Adrenal gland (tissue), 12 donors: ENCODE data around the gene SARNP. TPM values are rescaled to one million over a fixed set of nuclear protein-coding genes. Genes with fewer than 3 reads are reported as not detected.
A peak's percentile ranks its signal among the peaks of the same experiment; 100 is the strongest.

Experiments
- DNase-seq, 7 donors: peaks; one replicate each; pipeline ENCODE4 v3.0.0-alpha.2; 2019 to 2020
- H3K27ac ChIP-seq, 5 donors: fragments of 200-600 bp; sonication (generic) in 4 of 5; 1 replicate in 3 of 5; 2 replicates in 2 of 5; pipeline versions ENCODE4 v1.5.1 to v1.8.0; 2016 to 2020; ENCODE audit warnings: mild to moderate bottlenecking in 1 of 5
- H3K27me3 ChIP-seq: fragments of 200-600 bp; 2 replicates; pipeline ENCODE4 v1.8.0; 2021
- H3K36me3 ChIP-seq, 2 donors: fragments of 200-600 bp; replicated peaks in 1 of 2; 1 replicate in 1 of 2; 2 replicates in 1 of 2; pipeline versions ENCODE4 v1.5.1 to v1.8.0; 2018 to 2022
- H3K4me1 ChIP-seq, 2 donors: fragments of 200-600 bp; replicated peaks in 1 of 2; 1 replicate in 1 of 2; 2 replicates in 1 of 2; pipeline versions ENCODE4 v1.5.1 to v1.8.0; 2018 to 2021
- H3K4me3 ChIP-seq, 4 donors: fragments of 200-600 bp; sonication (generic) in 3 of 4; one replicate each; pipeline ENCODE4 v1.5.1; 2016 to 2018
- H3K9me3 ChIP-seq, 3 donors: fragments of 200-600 bp; sonication (generic) in 1 of 3; replicated peaks in 1 of 3; 1 replicate in 2 of 3; 2 replicates in 1 of 3; pipeline versions ENCODE4 v1.5.1 to v1.8.0; 2016 to 2021
- CTCF ChIP-seq, 6 experiments: fragments of 450-650 bp in 4 of 6; fragments of 200-600 bp in 2 of 6; sonication (generic) in 1 of 6; IDR thresholded peaks; 1 replicate in 5 of 6; 2 replicates in 1 of 6; pipeline versions ENCODE4 v1.5.1 to v1.8.0; 2016 to 2021; ENCODE audit warnings: antibody characterized with exemption in 6 of 6, mild to moderate bottlenecking in 2 of 6, moderate library complexity in 1 of 6
- POLR2A ChIP-seq, 2 donors: fragments of 450-650 bp; IDR thresholded peaks; one replicate each; pipeline ENCODE4 v1.6.1; 2017; ENCODE audit warnings: antibody characterized with exemption in 2 of 2, mild to moderate bottlenecking in 2 of 2, moderate library complexity in 1 of 2
- WGBS, 4 donors: extraction: QIAGEN DNeasy Blood & Tissue Kit in 2 of 4; methylation state at CpG; one replicate each; pipeline versions ENCODE4 v1.1.5 to v1.1.7; 2013 to 2017; 5-methylcytosine and 5-hydroxymethylcytosine counted together
- intact Hi-C, 2 donors: fragments of 100-400 bp; cut with DNase I; formaldehyde crosslinking; loops; one replicate each; pipeline versions ENCODE4 v1.14.1 to v1.15.0; 2022 to 2023
- polyA plus RNA-seq, 3 donors: library from polyadenylated mRNA; stranded (reverse); fragments of 200-250 nt in 2 of 3; fragments of 350-450 nt in 1 of 3; fragmentation: Illumina TruSeq in 1 of 3; extraction: RNeasy Lipid Tissue Mini Kit (QIAGEN cat#74804) in 1 of 3; gene quantifications; one replicate each; pipeline ENCODE4 v1.2.3, GENCODE V29; 2013 to 2014
- total RNA-seq, 9 donors: library from RNA; depleted of rRNA in 4 of 9; stranded (reverse); fragments of >200 nt in 4 of 9; fragments of 120-200 nt in 1 of 9; fragmentation: NEBNext Ultra II Directional in 1 of 9; extraction: Animal tissue kit (Norgen Biotek cat#: 25700) in 1 of 9; gene quantifications; one replicate each; pipeline versions ENCODE4 v1.1.0 to v1.2.4, GENCODE V29; 2013 to 2023
- donor health status: healthy with polysubstance abuse.
- donor health status: Bipolar disorder and iron deficiency.
- donor health status: DM: yes; HTN: yes; CAD: no.
- donor health status: DM: no; HTN: no; CAD: no.
- donor health status: DM: no; HTN: no; CAD: no.
- donor health status: DM: yes; HTN: yes; CAD: no.

Gene SARNP
- total and polyA plus RNA-seq, 12 donors: 23.2 to 148 (median 59.2) TPM

- Histone ChIP-seq H3K4me3 (no peak overlapping the region), H3K4me1 (peaks cover 8 to 15% of the 10 kb centered on the region in 2 donors), H3K36me3 (peaks cover 0 to 2% of the 10 kb centered on the region in 2 donors), H3K9me3 (no peaks in the 10 kb centered on the region), H3K27me3 (no peaks in the 10 kb centered on the region), H3K27ac (peak overlapping the region in 2 of 5 donors; percentile 47 to 59)
- TF ChIP-seq CTCF (IDR thresholded peaks at IDR 0.05): no peak
- no peak for TF ChIP-seq POLR2A (IDR thresholded peaks at IDR 0.05)
- DNase-seq: no peak
- intact Hi-C loops: loop anchor here in 1 of 2 donors (10.0 kb wide), 1 partner anchor 58 kb away; no protein-coding TSS in a partner anchor
- WGBS, 4 donors: 39 to 52% (median 45%) methylated on average over 3 of the region's 3 CpGs
Observed at GRCh38 chr12:55746174-55746912, 71.2 kb downstream of the SARNP start.

- no peaks in the 10 kb centered on the region for H3K36me3 ChIP-seq
- peak overlapping the region in 2 of 5 donors; percentile 47 to 59 for H3K27ac ChIP-seq
- TF ChIP-seq CTCF (IDR thresholded peaks at IDR 0.05): no peak
- no peaks in the 10 kb centered on the region for H3K27me3 ChIP-seq
- peaks cover 8 to 15% of the 10 kb centered on the region in 2 donors for H3K4me1 ChIP-seq
- peak overlapping the region in 1 of 4 donors; percentile 11 for H3K4me3 ChIP-seq
- intact Hi-C loops: loop anchor here in 1 of 2 donors (10.0 kb wide), 1 partner anchor 59 kb away; no protein-coding TSS in a partner anchor
- WGBS, 4 donors: 20 to 38% (median 23%) methylated on average over 10 to 13 of the region's 13 CpGs
- H3K9me3 ChIP-seq: no peaks in the 10 kb centered on the region
- peak in 3 of 7 donors; percentile 25 to 51 (median 41) for DNase-seq
Observed at GRCh38 chr12:55745361-55746173, 72.0 kb downstream of the SARNP start.

GRCh38 chr12:55744340-55745030, 73.0 kb downstream of the SARNP start:
- H3K4me1 ChIP-seq: peaks cover 8 to 15% of the 10 kb centered on the region in 2 donors
- peak overlapping the region in 2 of 5 donors; percentile 47 to 88 for H3K27ac ChIP-seq
- H3K27me3 ChIP-seq: no peaks in the 10 kb centered on the region
- intact Hi-C loops: loop anchor here (5.0 to 10.0 kb wide), 3 partner anchors 53 to 198 kb away; no protein-coding TSS in a partner anchor
- 22 to 29% (median 25%) methylated on average over 10 to 11 of the region's 11 CpGs for WGBS, 4 donors
- H3K36me3 ChIP-seq: no peaks in the 10 kb centered on the region
- DNase-seq: peak in 1 of 7 donors; percentile 49
- TF ChIP-seq CTCF (IDR thresholded peaks at IDR 0.05) (no peak), POLR2A (IDR thresholded peaks at IDR 0.05) (no peak)
- H3K4me3 ChIP-seq: peak overlapping the region in 1 of 4 donors; percentile 48
- H3K9me3 ChIP-seq: no peaks in the 10 kb centered on the region
